Neural cell (in vitro differentiated cells): ENCODE results near the gene PHF2. TPM values are rescaled to one million over a fixed set of nuclear protein-coding genes. Genes with fewer than 3 reads are reported as not detected.

Source experiments
- H2AFZ ChIP-seq: fragments of 200-600, 300-800 bp; sonication (generic), shearing (Covaris generic); 2 replicates; pipeline ENCODE4 v1.6.0; 2014; ENCODE audit warnings: low read depth, mild to moderate bottlenecking, antibody characterized with exemption, low read length, moderate library complexity
- H3F3A ChIP-seq: fragments of 200-600 bp; shearing (Covaris generic); 2 replicates; pipeline ENCODE4 v1.6.1; 2016; ENCODE audit warnings: mild to moderate bottlenecking, moderate library complexity, mixed read lengths, antibody characterized with exemption, low read length; ENCODE audit not compliant: insufficient read depth, poor library complexity, severe bottlenecking
- H3K27ac ChIP-seq: fragments of 200-600, 300-800 bp; sonication (generic), shearing (Covaris generic); 2 replicates; pipeline ENCODE4 v1.5.1; 2014; ENCODE audit warnings: mild to moderate bottlenecking, low read length, moderate library complexity
- H3K27me3 ChIP-seq: fragments of 300-800, 200-600 bp; sonication (generic), shearing (Covaris generic); 2 replicates; pipeline ENCODE4 v1.6.0; 2014; ENCODE audit warnings: mild to moderate bottlenecking, low read depth, low read length, moderate library complexity; ENCODE audit not compliant: insufficient read depth
- H3K36me3 ChIP-seq: fragments of 300-800, 200-600 bp; sonication (generic), shearing (Covaris generic); 2 replicates; pipeline ENCODE4 v1.5.1; 2014; ENCODE audit warnings: mild to moderate bottlenecking, antibody characterized with exemption, low read length, moderate library complexity; ENCODE audit not compliant: insufficient read depth
- H3K4me2 ChIP-seq: fragments of 300-800, 200-600 bp; sonication (generic), shearing (Covaris generic); 2 replicates; pipeline ENCODE4 v1.6.0; 2014; ENCODE audit warnings: mild to moderate bottlenecking, low read length
- H3K4me3 ChIP-seq: fragments of 300-800, 200-600 bp; sonication (generic), shearing (Covaris generic); 2 replicates; pipeline ENCODE4 v1.5.1; 2014; ENCODE audit warnings: mild to moderate bottlenecking, low read length, moderate library complexity
- H3K79me2 ChIP-seq: fragments of 200-600 bp; shearing (Covaris generic); replicated peaks from 2 replicates; pipeline ENCODE4 v1.6.0; 2014; ENCODE audit warnings: mild to moderate bottlenecking, low read length, moderate library complexity; ENCODE audit not compliant: insufficient read depth
- H3K9ac ChIP-seq: fragments of 300-800, 200-600 bp; sonication (generic), shearing (Covaris generic); 2 replicates; pipeline ENCODE4 v1.6.1; 2016; ENCODE audit warnings: mild to moderate bottlenecking, low read length, mixed read lengths
- H3K9me2 ChIP-seq: fragments of 200-600 bp; shearing (Covaris generic); 2 replicates; pipeline ENCODE4 v1.6.1; 2016; ENCODE audit warnings: mild to moderate bottlenecking, low read length, mixed read lengths; ENCODE audit not compliant: insufficient read depth
- H3K9me3 ChIP-seq: fragments of 200-600, 300-800 bp; sonication (generic), shearing (Covaris generic); 2 replicates; pipeline ENCODE4 v1.6.1; 2016; ENCODE audit warnings: mild to moderate bottlenecking, mixed run types, low read length, moderate library complexity, mixed read lengths
- H4K20me1 ChIP-seq: fragments of 200-600 bp; shearing (Covaris generic); 2 replicates; pipeline ENCODE4 v1.6.1; 2016; ENCODE audit warnings: mild to moderate bottlenecking, mixed run types; ENCODE audit not compliant: insufficient read depth
- CTCF ChIP-seq: fragments of 450-650 bp; IDR thresholded peaks from 2 replicates; pipeline ENCODE4 v1.5.1; 2014; ENCODE audit warnings: antibody characterized with exemption, mild to moderate bottlenecking, moderate library complexity; ENCODE audit not compliant: poor library complexity, severe bottlenecking
- EP300 ChIP-seq: fragments of 450-650 bp; conservative IDR thresholded peaks from 2 replicates; pipeline ENCODE4 v1.6.1; 2014; ENCODE audit warnings: antibody characterized with exemption, mild to moderate bottlenecking, moderate library complexity; ENCODE audit not compliant: poor library complexity, severe bottlenecking
- EZH2 ChIP-seq: fragments of 200-600, 300-800 bp; shearing (Covaris generic), sonication (generic); IDR thresholded peaks from 2 replicates; pipeline ENCODE4 v1.6.1; 2014; ENCODE audit warnings: antibody characterized with exemption, low read length, borderline replicate concordance, mild to moderate bottlenecking; ENCODE audit not compliant: insufficient read depth, poor library complexity, severe bottlenecking
- MXI1 ChIP-seq: fragments of 450-650 bp; conservative IDR thresholded peaks from 2 replicates; pipeline ENCODE4 v1.6.1; 2014; ENCODE audit warnings: antibody characterized with exemption, mild to moderate bottlenecking; ENCODE audit not compliant: poor library complexity, severe bottlenecking
- POLR2AphosphoS5 ChIP-seq: IDR thresholded peaks from 2 replicates; pipeline ENCODE4 v1.6.1; 2012
- RAD21 ChIP-seq: fragments of 450-650 bp; conservative IDR thresholded peaks from 2 replicates; pipeline ENCODE4 v1.6.1; 2014; ENCODE audit warnings: antibody characterized with exemption, mild to moderate bottlenecking, moderate library complexity
- REST ChIP-seq: IDR thresholded peaks from 2 replicates; pipeline ENCODE4 v1.6.1; 2012; ENCODE audit warnings: borderline replicate concordance
- SMC3 ChIP-seq: fragments of 450-650 bp; conservative IDR thresholded peaks from 2 replicates; pipeline ENCODE4 v1.6.1; 2014; ENCODE audit warnings: antibody characterized with exemption, mild to moderate bottlenecking, moderate library complexity; ENCODE audit not compliant: poor library complexity
- polyA plus RNA-seq: library from polyadenylated mRNA; depleted of rRNA; stranded (reverse); fragments of >200 nt; gene quantifications from 2 replicates; pipeline ENCODE4 v1.2.3, GENCODE V29; 2014

PHF2 gene
- polyA plus RNA-seq, 1 donor from 2014 or later: 42.4 TPM

- TF ChIP-seq SMC3 (no peak), RAD21 (no peak)
- Histone ChIP-seq H3K27ac (no peak overlapping the region), H3K4me3 (no peak overlapping the region), H4K20me1 (no peaks in the 10 kb centered on the region), H3F3A (no peaks in the 10 kb centered on the region), H3K79me2 (peaks cover 44% of the 10 kb centered on the region), H3K4me2 (no peak overlapping the region), H3K36me3 (no peaks in the 10 kb centered on the region), H3K9me2 (no peaks in the 10 kb centered on the region), H3K9me3 (no peaks in the 10 kb centered on the region), H3K9ac (no peak overlapping the region), H3K27me3 (no peaks in the 10 kb centered on the region), H2AFZ (no peak overlapping the region)
These were observed 20.0 kb downstream of the PHF2 start for GRCh38 chr9:93596399-93596798.

- Histone ChIP-seq H3K9ac (no peak overlapping the region), H3K9me3 (no peaks in the 10 kb centered on the region), H3K36me3 (no peaks in the 10 kb centered on the region), H3K4me3 (no peak overlapping the region), H3K4me2 (no peak overlapping the region), H2AFZ (no peak overlapping the region), H3K79me2 (peaks cover 37% of the 10 kb centered on the region), H3K9me2 (no peaks in the 10 kb centered on the region), H3F3A (no peaks in the 10 kb centered on the region), H3K27ac (no peak overlapping the region), H4K20me1 (no peaks in the 10 kb centered on the region), H3K27me3 (no peaks in the 10 kb centered on the region)
- TF ChIP-seq POLR2AphosphoS5 (no peak), REST (no peak), EP300 (no peak), SMC3 (no peak), MXI1 (no peak), EZH2 (no peak), CTCF (no peak)
These were observed 20.8 kb downstream of the PHF2 start for GRCh38 chr9:93597142-93597706.
